ENCODE data around the gene HYAL2.
A peak's percentile ranks its signal among the peaks of the same experiment; 100 is the strongest.

HYAL2 gene

GRCh38 chr3:50350213-50350526 lies 27.6 kb upstream of the HYAL2 start:
- DNase-seq, result no peak

GRCh38 chr3:50347187-50347813 lies 24.8 kb upstream of the HYAL2 start:
- DNase-seq, result no peak

GRCh38 chr3:50345586-50346234 lies 23.2 kb upstream of the HYAL2 start, which contains the start of gene ZMYND10:
TSS of gene ZMYND10 (minus strand) at chr3:50345732. CDS start at chr3:50345579, 153 bp downstream.
- no peak for DNase-seq

- DNase-seq, result no peak
Observed at GRCh38 chr3:50345008-50345407, 22.5 kb upstream of the HYAL2 start.

- DNase-seq, result no peak
Observed at GRCh38 chr3:50342813-50343633, 20.5 kb upstream of the HYAL2 start.

- no peak for DNase-seq
Observed at GRCh38 chr3:50341996-50342650, 19.6 kb upstream of the HYAL2 start.

GRCh38 chr3:50341537-50341936 lies 19.0 kb upstream of the HYAL2 start:
- DNase-seq, result no peak

- no peak for DNase-seq
Observed at GRCh38 chr3:50340448-50341329, 18.1 kb upstream of the HYAL2 start, which contains the start of gene RASSF1. TSS of gene RASSF1 (minus strand) at chr3:50340836. CDS start at chr3:50340805, 31 bp downstream.

GRCh38 chr3:50340147-50340447 lies 17.6 kb upstream of the HYAL2 start:
- no peak for DNase-seq

GRCh38 chr3:50339485-50340146 lies 17.1 kb upstream of the HYAL2 start:
- DNase-seq, result no peak

GRCh38 chr3:50338965-50339364 lies 16.4 kb upstream of the HYAL2 start:
- no peak for DNase-seq

GRCh38 chr3:50337175-50337861 lies 14.8 kb upstream of the HYAL2 start:
- peak; percentile 73 for DNase-seq

- DNase-seq, result no peak
Observed at GRCh38 chr3:50336452-50337174, 14.1 kb upstream of the HYAL2 start.

- no peak for DNase-seq
Observed at GRCh38 chr3:50334339-50335075, 12.0 kb upstream of the HYAL2 start.

- no peak for DNase-seq
Observed at GRCh38 chr3:50333744-50334328, 11.3 kb upstream of the HYAL2 start.

GRCh38 chr3:50331364-50331907 lies 8.9 kb upstream of the HYAL2 start:
- no peak for DNase-seq

- DNase-seq, result no peak
Observed at GRCh38 chr3:50330330-50330729, 7.8 kb upstream of the HYAL2 start.

- DNase-seq, result peak; percentile 43
Observed at GRCh38 chr3:50327943-50328691, 5.6 kb upstream of the HYAL2 start, which contains the start of gene TUSC2. TSS of gene TUSC2 (minus strand) at chr3:50328223. CDS start at chr3:50328099, 124 bp downstream.
